ENCODE measurements around the gene MCF2L.
"Not testable (repeated sequence)": the region's sequence is repeated elsewhere in the genome, so short reads cannot be mapped to it uniquely, and the experiment has no call there.

Gene MCF2L

DNA sequence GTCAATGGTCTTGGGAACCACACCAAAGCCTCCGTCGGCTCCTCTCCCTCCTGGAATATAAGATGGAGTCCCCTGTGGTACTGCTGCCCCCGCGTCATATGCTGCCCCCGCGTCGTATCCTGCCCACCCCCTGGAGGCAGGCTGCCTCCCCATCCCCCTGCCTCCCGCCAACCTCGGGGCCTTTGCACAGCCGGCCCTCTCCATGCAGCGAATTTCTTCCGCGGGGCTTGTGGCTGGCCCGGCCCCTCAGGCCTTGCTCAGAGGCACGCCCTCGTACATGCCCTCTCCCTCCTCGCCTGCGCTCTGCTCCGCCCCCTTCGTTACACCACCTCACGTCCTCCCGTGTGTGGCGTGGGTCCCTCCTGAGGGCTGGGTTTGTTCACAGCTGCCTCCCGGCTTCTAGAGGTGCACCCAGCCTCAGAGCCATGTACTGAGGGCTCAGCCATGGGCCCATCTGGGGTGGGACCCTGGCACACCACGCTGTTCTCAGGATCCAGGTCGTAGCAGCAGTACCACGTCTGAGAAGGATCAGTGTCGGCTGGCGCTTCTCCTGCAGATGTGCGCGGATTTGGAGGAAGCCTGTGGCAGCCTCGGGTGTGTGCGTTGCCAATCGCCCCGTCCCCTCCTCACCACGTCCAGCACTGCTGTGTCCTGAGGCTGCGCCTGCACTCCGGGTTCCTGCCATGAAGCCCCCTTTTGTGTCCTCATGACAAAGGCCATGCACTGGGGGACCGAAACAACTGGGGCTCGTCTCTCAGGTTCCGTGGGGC is 47.7 kb downstream of the MCF2L start:
- DNase-seq: no peak

DNA sequence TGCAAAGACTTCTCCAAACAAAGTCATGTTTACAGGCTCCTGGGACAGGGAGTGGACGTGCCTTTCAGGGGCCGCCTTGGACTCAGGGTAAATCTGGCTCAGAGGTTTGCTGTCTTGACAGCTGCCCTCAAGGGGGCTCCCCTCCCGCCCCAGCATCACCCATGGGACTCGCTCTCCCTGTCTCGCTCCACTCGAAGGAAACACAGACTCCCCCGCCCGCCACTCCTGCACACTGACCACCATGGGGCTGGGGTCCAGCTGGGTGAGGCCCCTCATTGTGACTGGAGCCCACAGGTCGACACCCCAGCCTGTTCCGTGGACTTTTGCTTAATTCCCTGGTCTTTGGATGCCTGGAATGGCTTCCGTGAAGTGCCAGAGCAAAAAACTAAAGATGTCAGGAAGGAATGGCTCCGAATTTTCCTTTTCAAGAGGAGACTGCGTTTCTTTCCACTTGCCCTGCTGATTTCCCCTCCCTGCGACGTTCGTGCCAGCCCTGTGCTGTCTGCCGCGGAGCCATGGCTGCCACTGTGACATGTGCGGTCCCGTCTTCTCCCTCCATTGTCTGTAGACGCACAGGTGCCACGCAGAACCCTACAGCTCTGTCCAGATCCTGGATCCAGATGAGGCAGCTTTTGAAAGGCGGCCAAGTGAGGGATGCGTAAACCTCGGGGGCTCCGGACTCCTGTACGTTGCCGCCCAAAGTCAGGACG is 48.6 kb downstream of the MCF2L start:
- DNase-seq: no peak

DNA sequence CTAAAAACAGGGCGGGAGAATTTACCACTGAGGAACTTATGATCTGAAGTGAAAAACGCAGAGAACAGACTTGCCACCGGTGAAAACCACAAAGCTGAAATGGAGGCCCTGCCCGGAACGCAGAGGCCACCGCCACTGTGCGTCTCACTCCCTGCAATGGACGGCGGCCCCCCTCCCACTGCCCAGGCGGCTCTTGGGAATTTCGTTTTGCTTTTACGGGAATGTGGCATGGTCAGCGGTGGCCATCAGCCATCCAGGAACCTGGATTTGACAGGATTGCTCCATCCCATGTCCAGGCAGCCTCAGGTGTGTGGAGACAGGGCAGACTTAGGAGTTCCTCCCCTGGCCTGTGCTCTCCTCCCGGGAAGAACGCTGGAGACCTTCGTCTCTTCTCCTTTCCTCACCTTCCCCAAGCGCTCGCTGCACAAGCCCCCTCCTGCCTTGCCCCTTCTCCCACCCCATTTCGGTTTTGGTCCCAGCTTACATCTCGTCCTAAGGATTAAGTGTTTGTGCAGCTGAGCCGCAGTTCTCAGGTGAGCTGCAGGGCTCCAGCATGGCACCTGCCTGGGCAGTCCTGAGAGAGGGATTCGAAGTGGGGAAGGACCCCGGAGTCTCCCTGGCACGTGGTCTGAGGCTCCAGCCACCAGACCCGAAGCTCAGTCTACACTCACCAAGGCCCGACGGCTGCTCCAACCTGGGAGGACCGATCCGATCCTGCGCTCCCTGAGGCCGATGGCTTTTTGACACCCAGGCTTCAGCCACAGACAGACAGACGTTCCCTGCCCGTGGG is 49.9 kb downstream of the MCF2L start:
- DNase-seq: no peak

DNA sequence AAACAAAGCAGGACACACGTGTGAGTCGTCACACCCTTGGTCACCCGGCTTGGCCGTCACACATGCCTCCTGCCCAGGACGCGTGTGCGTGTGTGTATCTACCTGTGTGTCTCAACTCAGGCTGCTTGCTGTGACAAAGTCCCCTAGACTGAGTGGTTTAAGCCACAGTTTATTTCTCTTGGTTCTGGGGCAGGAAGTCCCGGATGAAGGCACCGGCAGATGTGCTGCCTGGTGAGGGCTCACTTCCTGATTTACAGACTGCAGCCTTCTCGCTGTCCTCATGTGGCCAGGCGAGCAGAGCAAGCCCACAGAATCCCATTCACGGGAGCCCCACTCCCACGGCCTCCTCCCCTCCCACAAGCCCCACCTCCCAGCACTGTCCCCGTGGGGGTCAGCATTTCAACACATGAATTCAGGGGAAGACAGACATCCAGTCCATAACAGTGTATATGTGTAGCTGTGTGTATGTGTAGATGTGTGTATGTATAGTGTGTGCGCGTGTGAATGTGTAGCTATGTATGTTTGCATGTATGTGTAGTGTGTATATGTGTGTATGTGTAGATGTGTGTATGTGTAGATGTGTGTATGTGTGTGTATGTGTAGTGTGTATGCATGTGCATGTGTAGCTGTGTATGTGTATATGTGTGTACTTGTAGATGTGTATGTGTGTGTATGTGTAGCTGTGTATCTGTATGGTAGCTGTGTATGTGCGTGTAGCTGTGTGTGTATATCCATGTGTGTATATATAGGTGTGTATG is 51.5 kb downstream of the MCF2L start:
- DNase-seq: no peak

DNA sequence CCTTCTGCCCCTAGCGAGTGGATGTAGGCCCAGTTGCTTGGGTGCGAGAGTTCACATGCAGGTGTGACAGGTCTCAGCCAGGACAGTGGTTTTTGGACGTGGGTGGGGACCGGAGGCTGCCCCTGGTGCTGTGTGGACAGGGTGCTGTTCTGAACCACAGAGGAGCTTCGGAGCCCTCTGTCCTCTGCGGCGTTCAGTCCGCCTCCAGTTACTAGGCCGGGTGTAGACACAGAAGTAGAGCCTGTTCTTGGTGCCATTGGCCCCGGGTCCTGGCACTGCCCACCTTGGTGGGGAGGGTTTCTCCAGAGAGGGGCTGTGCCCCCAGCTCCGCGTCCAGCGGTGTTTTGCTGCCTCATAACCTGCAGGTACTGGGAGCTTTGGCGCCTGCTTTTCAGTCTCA is 52.4 kb downstream of the MCF2L start:
- no peak for DNase-seq

DNA sequence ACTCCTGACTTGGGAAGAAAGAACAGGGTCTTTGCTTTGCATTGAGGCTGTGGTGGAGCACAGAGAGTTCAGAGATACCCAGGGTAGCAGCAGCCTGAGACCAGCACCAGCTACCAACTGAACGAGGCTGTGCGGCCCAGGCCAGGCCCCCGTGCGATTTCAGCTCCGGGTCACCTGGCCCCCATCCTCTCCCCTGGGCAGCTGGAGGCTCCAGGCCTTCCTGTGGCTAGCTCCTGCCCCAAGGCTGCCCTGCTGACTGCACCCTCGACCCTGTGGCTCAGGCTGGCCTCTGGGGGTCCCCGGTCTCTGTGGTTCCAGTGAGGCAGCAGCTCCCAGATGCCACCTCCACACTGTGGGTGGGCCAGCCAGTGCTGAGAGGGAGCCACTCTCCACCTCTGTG is 52.8 kb downstream of the MCF2L start:
- DNase-seq: no peak

DNA sequence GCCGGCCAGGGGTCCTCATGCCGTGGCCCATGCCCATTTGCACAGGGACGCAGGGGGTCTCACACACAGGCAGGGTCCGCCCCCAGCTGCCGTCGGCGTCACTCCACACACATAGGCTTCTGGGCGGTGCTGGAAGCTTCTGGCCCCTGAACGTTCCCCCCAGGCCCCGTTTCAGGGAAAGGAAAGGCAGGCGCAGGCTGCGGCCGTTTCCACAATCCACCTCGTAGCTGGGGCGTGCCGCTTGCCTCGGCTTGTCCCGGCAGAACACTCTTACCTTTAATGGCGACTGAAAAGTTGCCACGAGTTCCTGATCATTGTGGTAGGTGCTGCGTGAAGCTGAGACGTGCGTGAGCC is 53.4 kb downstream of the MCF2L start:
- DNase-seq: no peak

DNA sequence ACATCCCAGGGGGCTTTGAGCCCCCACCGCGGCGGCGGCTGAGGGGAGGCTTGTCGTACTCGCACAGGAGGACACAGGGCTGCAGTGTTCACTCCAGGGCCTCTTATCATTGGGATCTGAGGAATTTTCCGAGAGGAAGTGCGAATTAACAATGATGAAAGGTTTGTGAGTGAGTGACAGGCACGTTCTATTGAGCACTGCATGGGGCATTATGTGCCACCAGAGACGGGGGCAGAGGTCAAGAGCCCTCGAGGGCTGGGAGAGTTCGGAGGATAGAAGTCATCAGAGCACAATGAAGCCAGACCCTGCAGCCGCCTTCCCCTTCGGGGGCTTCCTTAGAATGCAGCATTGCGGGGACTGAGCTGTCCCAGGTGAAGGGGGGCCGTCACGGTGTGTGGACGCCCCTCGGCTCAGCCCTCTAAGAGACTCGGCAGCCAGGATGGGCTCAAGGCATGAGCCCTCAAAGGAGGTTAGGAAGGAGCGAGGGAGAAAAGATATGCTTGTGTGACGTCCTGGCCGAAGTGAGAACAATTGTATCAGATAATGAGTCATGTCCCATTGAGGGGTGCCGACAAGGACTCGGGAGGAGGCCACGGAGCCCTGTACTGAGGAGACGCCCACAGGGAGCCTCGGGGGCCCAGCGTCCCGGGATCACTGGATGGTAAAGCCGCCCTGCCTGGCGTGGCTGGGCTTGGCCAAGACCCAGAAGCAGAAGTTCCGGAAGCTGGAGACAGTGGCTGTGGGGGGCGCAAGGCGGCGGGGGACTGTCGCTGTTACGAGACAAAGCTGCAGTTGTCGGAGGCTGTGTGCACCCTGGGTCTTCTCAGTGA is 53.9 kb downstream of the MCF2L start:
- no peak for DNase-seq

DNA sequence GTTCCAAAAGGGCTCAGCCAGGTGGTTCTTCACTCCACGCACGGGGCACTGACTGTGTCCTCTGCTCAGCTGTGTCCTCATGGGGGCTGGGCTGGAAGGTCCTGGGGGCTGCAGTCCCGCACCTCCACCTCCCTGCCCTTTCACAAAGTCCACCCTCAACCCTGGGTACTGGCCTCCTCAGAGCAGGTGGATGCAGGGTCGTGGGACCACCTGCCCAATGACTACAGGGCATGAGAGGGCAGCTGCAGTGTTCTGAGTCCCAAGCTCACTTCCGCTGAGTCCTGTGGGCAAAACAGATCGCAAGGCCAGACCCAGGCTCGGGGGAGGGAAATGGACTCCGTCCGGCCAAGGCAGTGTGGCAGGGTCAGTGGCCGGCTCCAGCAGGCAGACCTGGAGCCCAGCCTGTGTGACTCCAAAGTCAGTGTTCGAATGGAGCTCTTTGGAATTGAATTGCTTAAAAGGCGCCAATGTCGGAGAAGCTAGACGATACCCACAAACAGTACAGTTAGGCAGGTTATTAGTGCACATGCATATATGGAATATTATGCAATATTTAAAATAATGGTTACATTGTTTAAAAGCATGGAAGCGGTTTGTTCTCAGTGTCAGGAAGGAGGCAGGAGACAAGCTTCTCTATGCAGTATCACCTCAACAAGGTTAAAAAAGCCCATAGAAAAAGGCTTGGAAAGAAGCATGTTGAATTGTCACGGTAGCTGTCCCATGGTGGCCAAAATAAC is 54.8 kb downstream of the MCF2L start:
- DNase-seq: no peak

DNA sequence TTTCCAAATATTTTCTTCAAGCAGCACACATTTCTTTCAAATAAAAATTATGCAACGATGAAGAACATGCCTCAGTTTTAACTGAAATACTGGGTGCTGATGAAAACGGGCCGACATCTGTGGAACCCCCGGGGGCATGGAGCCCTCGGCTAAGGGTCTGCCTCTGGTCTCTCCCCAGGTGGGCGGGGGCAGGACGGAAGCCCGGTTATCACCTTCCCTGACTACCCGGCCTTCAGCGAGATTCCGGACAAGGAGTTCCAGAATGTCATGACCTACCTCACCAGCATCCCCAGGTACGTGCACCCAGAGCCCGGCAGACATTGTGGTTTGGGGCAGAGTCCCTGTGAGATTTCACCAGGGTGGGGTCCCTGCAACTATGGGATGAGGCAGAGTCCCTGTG is 55.5 kb downstream of the MCF2L start:
- DNase-seq: no peak

DNA sequence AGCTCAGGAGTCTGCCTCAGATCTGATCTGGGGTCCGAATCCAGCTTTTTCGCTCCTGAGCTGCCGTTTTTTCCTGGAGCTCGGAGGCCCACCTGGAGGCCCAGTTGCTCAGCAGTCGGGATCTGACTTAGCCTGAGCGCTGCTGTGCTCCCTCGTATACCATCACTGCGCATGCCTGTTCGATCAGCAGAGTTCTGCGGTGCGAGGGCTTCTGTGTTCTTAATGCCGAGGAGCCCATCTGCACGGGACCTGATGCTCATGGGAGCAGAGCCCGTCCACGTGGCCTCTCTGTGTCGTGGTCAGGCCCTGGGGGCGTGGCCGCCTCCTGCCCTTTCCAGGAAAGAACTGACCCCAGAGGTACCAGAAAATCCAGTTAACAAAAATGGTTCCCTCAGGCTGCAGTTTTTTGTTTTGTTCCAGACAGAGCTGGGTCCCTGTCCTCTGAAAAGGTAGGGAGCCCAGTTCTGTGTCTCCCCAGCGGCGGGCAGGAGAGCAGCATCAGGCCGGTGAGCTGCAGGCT is 57.4 kb downstream of the MCF2L start:
- no peak for DNase-seq

DNA sequence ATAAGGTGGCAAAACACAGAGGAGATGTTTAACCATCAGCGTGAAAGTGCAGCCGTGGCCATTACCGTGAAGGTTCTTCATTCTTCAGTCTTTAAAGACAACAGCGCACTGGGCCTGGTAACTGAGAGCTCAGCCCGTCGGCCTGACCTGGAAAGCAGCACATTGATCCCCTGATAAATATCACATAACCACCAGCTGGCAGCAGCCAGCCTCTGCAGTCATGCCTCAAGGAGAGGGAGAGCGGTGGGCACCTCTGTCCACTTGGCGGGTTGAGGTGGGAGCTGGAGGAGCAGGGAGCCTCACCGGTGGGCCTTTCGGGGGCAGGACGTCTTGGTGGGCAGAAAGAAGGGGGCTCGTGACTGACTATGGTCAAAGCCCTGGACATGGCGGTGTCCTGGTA is 58.1 kb downstream of the MCF2L start:
- no peak for DNase-seq

DNA sequence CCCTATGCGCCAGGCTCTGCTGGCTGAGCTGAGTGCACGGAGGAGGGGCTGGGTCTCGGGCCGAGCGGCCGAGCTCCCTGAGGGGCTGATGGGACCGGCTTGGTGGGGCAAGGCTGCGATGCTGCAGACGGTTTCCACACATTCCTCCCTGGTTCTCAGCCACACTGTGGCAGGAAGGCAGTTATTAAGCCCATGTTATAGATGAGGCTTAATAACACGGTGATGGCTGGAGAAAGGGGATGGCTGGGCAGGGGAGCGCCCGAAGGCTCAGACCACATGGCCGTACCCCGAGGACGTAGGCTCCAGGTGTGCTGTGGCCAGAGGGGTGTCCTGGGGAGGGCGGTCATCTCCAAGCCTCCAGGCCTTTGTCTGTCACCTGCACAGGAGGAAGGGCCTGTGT is 58.6 kb downstream of the MCF2L start:
- DNase-seq: no peak

DNA sequence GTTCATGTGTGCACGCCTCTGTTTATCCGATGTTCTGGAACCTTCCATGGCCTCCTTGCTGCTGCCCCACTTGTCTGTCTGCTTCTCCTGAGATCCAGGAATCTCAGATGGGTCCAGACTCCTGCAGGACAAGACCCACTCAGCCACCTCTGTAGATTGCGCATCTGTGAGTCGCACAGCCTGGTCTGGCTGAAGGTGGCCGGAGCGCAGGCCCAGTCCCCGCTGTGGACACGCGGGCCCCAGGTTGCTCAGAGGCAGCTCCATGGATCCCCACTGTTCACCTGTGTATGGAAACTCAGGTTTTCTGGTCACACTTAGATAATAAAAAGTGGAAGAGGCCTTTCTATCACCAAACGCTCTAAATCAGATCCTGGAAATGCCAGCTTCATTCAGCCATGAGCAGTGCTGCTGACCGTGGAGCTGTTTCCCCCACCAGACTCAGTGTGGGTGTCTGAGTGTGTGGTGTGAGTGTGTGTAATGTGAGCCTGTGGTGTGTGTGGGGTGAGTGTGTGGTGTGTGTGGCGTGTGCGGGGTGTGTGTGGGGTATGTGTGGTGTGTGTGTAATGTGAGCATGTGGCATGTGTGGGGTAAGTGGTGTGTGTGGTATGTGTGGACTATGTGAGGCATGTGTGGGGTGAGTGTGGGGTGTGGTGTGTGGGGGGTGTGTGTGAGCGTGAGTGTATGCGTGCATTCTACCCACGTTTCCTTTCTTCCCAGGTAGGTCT is 59.5 kb downstream of the MCF2L start:
- DNase-seq: no peak

DNA sequence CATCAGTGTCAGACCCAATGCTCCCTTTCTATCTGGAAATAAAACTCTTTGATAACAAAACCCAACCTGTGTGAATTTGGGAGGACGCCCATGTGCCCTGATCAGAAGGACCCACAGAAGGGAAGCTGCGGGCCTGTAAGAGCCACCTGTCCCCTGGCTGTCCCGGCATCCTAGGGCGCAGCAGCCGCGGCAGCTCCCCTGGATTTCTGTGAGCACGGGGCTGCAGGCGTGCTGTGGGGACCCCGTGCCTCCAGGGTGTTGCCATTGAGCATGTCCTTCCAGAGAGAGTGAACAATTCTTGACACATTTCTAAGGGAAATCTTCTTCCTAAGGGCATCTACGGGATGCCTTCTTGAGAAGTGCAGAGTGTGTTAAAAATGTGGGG is 60.0 kb downstream of the MCF2L start:
- DNase-seq: no peak

DNA sequence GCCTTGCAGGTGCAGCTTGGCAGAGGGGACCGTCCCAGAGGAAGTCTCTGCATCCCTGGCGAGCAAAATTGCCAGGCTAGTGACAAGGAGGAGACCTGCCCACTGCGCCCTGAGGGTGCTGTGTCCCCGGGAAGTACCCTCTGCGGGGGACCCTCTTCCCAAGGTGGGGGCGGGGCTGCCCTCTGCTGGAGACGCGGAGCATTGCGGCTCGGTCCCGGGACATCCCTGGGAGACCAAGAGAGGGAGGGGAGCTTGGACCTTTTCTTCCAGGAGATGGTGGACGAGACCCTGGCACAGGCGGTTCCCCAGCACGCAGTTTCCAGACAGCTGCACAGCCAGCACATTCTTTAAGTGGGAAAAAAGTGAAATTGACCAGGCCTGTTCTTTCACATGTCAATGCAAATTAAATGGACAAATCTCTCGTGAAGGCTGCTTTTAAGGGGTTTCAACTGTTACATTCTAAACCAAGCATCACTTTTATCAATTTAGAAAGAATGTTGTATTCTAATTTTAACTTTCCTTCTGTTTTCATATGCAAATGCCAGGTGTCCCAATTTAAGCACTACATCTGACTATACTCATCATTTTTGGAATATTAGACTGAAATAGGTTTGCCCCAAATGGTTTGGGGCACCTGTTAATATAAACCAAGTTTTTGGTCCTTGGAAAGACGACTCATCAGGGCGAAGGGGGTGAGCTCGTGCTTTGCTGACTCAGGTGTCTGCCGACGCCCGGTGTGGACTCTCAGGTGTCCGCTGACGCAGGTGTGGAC is 60.7 kb downstream of the MCF2L start:
- DNase-seq: peak; percentile 13 to 53 (median 34)

DNA sequence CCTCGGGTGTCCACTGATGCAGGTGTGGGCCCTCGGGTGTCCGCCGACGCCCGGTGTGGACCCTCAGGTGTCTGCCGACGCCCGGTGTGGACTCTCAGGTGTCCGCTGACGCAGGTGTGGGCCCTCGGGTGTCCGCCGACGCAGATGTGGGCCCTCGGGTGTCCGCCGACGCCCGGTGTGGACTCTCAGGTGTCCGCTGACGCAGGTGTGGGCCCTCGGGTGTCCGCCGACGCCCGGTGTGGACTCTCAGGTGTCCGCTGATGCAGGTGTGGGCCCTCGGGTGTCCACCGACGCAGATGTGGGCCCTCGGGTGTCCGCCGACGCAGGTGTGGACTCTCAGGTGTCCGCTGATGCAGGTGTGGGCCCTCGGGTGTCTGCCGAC is 61.2 kb downstream of the MCF2L start:
- DNase-seq: not testable (repeated sequence)

DNA sequence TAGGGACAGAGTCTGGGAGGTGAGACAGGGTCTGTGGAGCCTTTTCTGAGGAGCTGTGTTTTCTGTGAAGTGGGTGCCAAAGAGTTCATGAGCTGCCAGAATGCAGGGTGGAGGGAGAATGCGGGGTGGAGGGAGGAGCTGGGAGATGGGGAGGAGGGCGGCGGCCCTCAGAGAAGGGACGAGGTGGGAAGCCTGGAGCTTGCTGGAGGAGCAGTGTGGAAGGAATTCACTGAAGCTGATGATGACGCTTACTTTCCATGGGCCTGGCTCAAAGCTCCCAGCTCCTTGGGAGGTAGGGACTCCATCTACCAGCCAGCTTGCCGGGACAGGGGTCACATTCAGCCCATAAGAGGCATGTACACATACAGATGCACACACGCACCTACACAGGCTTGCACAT is 62.5 kb downstream of the MCF2L start:
- no peak for DNase-seq

DNA sequence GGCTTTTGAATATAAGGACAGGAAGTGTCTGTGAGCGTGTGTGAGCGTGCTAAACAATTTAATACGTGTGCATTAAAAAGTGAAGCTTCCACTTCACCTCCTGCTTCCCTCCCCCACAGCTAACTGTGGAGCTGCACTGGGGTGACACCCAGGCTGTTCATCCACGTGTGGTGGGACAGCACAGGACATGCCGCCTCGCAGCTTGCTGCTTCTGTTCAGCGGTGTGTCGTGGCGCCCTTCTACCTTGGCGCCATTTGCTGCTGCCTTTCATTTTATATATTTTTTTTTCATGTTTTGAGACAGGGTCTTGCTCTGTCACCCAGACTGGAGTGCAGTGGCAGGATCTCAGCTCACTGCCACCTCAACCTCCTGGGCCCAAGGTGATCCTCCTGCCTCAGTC is 63.3 kb downstream of the MCF2L start:
- DNase-seq: no peak
